GM12878 (cell line): ENCODE data around the gene LINGO1. TPM values are rescaled to one million over a fixed set of nuclear protein-coding genes. Genes with fewer than 3 reads are reported as not detected.

Source experiments
- CREM ChIP-seq: IDR thresholded peaks from 2 replicates; pipeline ENCODE4 v1.6.1; 2014; ENCODE audit warnings: antibody characterized with exemption, low read depth
- IKZF2 ChIP-seq, 2 experiments: fragments of 450-650 bp; IDR thresholded peaks; 2 replicates each; pipeline ENCODE4 v1.6.1; 2017; ENCODE audit warnings: mild to moderate bottlenecking in 2 of 2, moderate library complexity in 2 of 2
- NR2C1 ChIP-seq: fragments of 450-650 bp; IDR thresholded peaks from 2 replicates; pipeline ENCODE4 v1.6.1; 2017; ENCODE audit warnings: antibody characterized with exemption, mild to moderate bottlenecking, moderate library complexity
- POU2F2 ChIP-seq: IDR thresholded peaks from 3 replicates; pipeline ENCODE4 v1.6.1; 2011; ENCODE audit warnings: low read depth, mild to moderate bottlenecking, low read length, borderline replicate concordance
- RELB ChIP-seq: fragments of 450-650 bp; IDR thresholded peaks from 2 replicates; pipeline ENCODE4 v1.6.1; 2017; ENCODE audit warnings: low read depth, mild to moderate bottlenecking, moderate library complexity
- SMARCA5 ChIP-seq: fragments of 450-650 bp; IDR thresholded peaks from 2 replicates; pipeline ENCODE4 v1.6.1; 2017; ENCODE audit warnings: mild to moderate bottlenecking
- polyA plus RNA-seq, 11 experiments: library from polyadenylated mRNA; depleted of rRNA in 4 of 11; unstranded in 6 of 11; stranded (reverse) in 5 of 11; fragments of >200 nt; fragmentation: Nextera tagmentation in 4 of 11; fragmentation: Illumina TruSeq in 1 of 11; extraction: Ambion mirVana in 4 of 11; extraction: Trizol in 1 of 11; gene quantifications; 1 replicate in 1 of 11; 2 replicates in 10 of 11; pipeline versions ENCODE4 v1.2.1 to v1.2.3, GENCODE V29; 2011 to 2016; ENCODE audit warnings: inconsistent platforms in 2 of 11, missing spikeins in 2 of 11, low read depth in 1 of 11
- total RNA-seq, 4 experiments: library from RNA; depleted of rRNA in 3 of 4; stranded (reverse); fragments of >200 nt in 3 of 4; fragmentation: Illumina TruSeq in 1 of 4; extraction: Trizol in 1 of 4; gene quantifications; 2 replicates each; pipeline versions ENCODE4 v1.2.1 to v1.2.3, GENCODE V29; 2013 to 2021
- TF ChIP-seq, protein P1 (sequence below): fragments of 450-650 bp; IDR thresholded peaks from 2 replicates; pipeline ENCODE4 v1.6.1; 2017; ENCODE audit warnings: borderline replicate concordance
- TF ChIP-seq, protein P2 (sequence below), 3 experiments: IDR thresholded peaks in 2 of 3; conservative IDR thresholded peaks in 1 of 3; 2 replicates each; pipeline ENCODE4 v1.5.1; 2011; ENCODE audit warnings: low read depth in 3 of 3, low read length in 3 of 3, mild to moderate bottlenecking in 3 of 3, control low read depth in 2 of 3, moderate library complexity in 2 of 3, inconsistent platforms in 1 of 3, mixed read lengths in 1 of 3; ENCODE audit not compliant: control insufficient read depth in 2 of 3, insufficient read depth in 1 of 3; ENCODE audit errors: extremely low read depth in 1 of 3

The LINGO1 gene
- total and polyA plus RNA-seq, 10 of the 15 experiments (the other 5 are each of a cell fraction or from before 2014, with no cell fraction given): 0.04 to 3.9 (median 0.17) TPM; not detected in 6

GRCh38 chr15:77615472-77615871, 17.2 kb downstream of the LINGO1 start (continued):
- TF ChIP-seq, protein P1, sequence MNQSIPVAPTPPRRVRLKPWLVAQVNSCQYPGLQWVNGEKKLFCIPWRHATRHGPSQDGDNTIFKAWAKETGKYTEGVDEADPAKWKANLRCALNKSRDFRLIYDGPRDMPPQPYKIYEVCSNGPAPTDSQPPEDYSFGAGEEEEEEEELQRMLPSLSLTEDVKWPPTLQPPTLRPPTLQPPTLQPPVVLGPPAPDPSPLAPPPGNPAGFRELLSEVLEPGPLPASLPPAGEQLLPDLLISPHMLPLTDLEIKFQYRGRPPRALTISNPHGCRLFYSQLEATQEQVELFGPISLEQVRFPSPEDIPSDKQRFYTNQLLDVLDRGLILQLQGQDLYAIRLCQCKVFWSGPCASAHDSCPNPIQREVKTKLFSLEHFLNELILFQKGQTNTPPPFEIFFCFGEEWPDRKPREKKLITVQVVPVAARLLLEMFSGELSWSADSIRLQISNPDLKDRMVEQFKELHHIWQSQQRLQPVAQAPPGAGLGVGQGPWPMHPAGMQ: no peak
- TF ChIP-seq SMARCA5 (no peak), RELB (no peak), NR2C1 (no peak), IKZF2 (IDR thresholded peaks at IDR 0.05) (no peak), POU2F2 (no peak), CREM (no peak)
- TF ChIP-seq, protein P2, sequence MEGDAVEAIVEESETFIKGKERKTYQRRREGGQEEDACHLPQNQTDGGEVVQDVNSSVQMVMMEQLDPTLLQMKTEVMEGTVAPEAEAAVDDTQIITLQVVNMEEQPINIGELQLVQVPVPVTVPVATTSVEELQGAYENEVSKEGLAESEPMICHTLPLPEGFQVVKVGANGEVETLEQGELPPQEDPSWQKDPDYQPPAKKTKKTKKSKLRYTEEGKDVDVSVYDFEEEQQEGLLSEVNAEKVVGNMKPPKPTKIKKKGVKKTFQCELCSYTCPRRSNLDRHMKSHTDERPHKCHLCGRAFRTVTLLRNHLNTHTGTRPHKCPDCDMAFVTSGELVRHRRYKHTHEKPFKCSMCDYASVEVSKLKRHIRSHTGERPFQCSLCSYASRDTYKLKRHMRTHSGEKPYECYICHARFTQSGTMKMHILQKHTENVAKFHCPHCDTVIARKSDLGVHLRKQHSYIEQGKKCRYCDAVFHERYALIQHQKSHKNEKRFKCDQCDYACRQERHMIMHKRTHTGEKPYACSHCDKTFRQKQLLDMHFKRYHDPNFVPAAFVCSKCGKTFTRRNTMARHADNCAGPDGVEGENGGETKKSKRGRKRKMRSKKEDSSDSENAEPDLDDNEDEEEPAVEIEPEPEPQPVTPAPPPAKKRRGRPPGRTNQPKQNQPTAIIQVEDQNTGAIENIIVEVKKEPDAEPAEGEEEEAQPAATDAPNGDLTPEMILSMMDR (IDR thresholded peaks at IDR 0.05 in 2 of 3, conservative IDR thresholded peaks at IDR 0.05 in 1 of 3; ENCODE audit: control insufficient read depth in 2 of 3, extremely low read depth in 1 of 3, insufficient read depth in 1 of 3, low read depth in 3 of 3, low read length in 3 of 3): no peak
- TF ChIP-seq, all 136 proteins: peak for 0
